ENCODE data around the gene RPTOR.

Gene RPTOR

DNA sequence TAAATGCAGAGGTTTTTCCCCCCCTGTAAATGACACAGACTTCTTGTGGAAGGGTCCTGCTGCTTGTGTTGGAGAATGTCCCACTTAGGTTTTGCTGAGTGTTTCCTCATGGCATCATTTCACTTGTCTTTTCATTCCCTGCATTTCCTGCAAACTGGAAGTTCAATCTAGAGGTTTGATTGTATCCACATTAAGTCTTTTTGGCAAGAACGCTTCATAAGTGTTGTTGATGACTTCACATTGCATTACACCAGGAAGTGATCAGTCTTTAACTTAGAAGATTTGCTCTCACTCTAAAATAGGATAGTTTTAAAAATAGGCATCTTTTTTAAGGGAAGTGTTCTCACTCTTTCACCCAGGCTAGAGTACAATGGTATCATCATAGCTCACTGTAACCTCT, 67.2 kb downstream of the RPTOR start:
- TF ChIP-seq, protein P1, sequence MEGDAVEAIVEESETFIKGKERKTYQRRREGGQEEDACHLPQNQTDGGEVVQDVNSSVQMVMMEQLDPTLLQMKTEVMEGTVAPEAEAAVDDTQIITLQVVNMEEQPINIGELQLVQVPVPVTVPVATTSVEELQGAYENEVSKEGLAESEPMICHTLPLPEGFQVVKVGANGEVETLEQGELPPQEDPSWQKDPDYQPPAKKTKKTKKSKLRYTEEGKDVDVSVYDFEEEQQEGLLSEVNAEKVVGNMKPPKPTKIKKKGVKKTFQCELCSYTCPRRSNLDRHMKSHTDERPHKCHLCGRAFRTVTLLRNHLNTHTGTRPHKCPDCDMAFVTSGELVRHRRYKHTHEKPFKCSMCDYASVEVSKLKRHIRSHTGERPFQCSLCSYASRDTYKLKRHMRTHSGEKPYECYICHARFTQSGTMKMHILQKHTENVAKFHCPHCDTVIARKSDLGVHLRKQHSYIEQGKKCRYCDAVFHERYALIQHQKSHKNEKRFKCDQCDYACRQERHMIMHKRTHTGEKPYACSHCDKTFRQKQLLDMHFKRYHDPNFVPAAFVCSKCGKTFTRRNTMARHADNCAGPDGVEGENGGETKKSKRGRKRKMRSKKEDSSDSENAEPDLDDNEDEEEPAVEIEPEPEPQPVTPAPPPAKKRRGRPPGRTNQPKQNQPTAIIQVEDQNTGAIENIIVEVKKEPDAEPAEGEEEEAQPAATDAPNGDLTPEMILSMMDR (IDR thresholded peaks at IDR 0.05; ENCODE audit: low read depth, low read length): no peak
- H3K4me3 ChIP-seq (ENCODE audit: low read depth, low read length): no peak overlapping the region

DNA sequence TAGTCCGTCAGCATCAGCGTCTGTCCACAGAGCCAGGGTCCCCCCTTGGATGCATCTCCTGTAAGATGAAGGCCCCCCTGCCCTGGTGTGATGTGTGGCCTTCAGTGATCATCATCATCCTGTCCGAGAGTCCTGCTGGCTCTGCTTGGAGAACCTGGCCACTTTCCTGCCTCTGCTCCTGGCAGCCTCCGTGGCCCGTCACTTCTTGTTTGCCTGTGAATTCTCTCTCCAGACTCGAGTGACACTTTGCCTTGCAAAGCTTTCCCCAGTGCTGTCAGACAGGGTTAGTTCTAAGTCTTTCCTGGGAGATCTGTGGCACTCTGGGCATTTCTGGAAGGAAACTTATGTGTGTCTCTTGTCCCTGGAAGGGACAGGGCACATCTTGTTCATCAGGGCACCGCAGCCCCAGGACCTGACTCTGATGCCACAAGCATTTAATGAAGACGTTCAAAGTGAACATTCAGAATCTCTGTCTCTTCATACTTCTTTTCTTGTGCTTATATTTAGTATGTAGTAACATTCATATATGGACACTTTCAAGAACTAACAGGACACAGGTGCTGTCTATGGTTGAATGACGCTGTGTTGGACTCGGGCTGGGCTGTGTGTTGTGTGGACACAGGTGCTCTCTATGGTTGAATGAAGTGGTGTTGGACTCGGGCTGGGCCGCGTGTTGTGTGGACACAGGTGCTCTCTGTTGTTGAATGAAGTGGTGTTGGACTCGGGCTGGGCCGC, 68.5 kb downstream of the RPTOR start:
- no peak overlapping the region for H3K4me3 ChIP-seq (ENCODE audit: low read depth, low read length)
- TF ChIP-seq, protein P1 (IDR thresholded peaks at IDR 0.05; ENCODE audit: low read depth, low read length): no peak

DNA sequence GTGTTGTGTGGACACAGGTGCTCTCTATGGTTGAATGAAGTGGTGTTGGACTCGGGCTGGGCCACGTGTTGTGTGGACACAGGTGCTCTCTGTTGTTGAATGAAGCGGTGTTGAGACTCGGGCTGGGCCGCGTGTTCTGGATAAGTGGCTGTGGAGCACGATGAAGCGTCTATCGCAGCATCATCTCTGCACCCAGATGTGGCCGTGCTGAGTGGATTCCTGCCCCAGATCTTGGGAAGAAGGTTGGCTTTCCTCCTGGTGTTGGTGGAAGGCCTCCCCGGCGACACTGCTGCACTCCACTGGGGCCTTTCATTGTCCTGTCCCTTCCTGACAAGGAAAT, 69.1 kb downstream of the RPTOR start:
- no peak overlapping the region for H3K4me3 ChIP-seq (ENCODE audit: low read depth, low read length)
- TF ChIP-seq, protein P1 (IDR thresholded peaks at IDR 0.05; ENCODE audit: low read depth, low read length): no peak

DNA sequence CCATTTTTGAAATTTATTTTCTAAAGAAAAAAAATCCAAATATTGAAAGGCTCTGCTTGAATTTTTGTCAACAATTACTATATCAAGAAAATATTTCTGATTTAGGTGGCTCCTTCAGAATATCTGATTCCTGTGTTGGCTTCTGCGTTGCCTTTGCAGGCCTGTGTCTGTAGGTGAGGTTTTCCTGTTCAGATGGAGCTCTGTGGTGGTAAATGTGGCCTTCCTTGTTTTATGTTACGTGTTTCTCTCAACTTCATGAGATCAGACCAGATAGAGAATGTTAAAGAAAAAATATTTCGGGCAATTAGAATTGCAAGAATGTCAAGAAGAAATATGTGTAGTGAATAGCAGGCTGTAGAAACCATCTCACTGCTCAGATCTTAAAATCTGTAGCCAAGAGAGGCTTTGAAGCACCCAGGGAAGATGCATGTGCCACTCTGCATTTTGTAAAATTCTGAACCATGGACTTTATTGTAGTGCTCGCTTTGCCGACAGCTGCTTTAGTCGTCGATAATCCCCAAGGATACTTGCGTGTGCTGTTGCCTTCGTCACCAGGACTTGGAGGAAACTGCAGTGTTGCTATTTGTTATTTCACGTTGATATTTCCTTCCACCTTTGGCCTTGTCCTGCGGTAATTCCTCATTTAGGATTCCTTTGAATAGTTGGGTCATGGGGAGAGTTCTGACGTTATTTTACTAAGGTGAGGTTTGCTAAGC, 69.9 kb downstream of the RPTOR start:
- H3K4me3 ChIP-seq (ENCODE audit: low read depth, low read length): no peak overlapping the region
- TF ChIP-seq, protein P1 (IDR thresholded peaks at IDR 0.05; ENCODE audit: low read depth, low read length): no peak

DNA sequence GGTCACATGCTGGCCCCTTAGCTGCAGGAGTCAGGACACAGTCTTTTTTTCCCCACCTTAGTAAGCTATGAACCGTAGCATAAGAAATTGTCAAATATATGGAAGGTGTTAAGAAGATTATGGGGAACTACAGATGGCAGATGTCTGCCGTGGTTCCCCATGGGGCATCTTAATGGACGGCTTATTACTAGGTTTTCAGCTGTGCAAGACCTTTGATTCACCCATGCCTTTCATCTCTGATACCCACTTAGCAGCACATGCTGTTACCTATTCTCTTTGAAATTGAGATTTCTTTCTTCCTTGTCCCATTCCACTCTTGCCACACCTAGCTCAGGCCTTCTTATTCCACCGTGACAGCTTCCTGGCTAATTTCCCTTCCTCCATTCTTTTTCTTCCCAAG, 70.7 kb downstream of the RPTOR start:
- TF ChIP-seq, protein P1 (IDR thresholded peaks at IDR 0.05; ENCODE audit: low read depth, low read length): no peak
- no peak overlapping the region for H3K4me3 ChIP-seq (ENCODE audit: low read depth, low read length)

DNA sequence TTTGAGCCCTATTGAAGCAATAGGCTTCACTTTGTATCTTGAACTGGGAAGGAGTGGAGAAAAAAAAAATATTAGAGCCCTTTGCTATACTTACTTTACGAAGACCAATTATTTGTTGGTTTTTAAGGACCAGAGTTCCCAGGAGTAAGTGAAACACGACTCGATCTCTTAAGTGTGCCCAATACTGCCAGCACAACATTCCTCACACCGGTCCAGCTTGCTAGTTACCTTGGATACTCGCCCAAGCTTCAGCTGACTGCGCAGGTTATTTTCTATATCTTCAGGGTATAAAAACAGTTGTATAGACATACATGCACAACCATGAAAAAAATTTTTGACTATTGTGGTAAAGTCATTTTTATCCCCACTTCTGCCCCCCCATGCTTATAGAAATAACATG, 72.1 kb downstream of the RPTOR start:
- no peak overlapping the region for H3K4me3 ChIP-seq (ENCODE audit: low read depth, low read length)
- TF ChIP-seq, protein P1 (IDR thresholded peaks at IDR 0.05; ENCODE audit: low read depth, low read length): no peak

DNA sequence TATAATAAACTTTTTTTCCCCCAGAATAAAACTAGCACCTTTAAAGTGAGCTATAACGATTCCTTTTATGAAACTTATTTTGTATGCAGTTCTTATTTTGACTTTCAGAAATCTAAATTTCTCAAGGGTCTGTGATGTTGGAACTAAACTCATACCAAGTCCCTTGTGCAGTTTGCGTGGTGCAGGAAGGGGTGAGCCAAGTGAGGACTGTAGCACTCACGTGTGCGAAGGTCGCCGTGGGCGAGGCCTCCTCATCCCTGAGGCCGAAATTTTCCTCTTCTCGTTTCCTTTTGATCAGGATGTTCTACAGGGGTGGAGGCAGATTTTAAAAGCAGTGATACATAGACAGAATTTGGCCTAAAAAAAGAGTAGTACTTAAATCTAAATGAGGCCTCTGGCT, 73.7 kb downstream of the RPTOR start:
- no peak overlapping the region for H3K4me3 ChIP-seq (ENCODE audit: low read depth, low read length)
- TF ChIP-seq, protein P1 (IDR thresholded peaks at IDR 0.05; ENCODE audit: low read depth, low read length): no peak
